Left colon (tissue), 2 donors: Measurements from ENCODE around the gene ABLIM2. TPM values are rescaled to one million over a fixed set of nuclear protein-coding genes. Genes with fewer than 3 reads are reported as not detected.

Experiments used
- ATAC-seq: fragments of 200-7000 bp; cut with Tn5 transposase; one replicate; pipeline ENCODE4 v1.9.1; 2020; ENCODE audit warnings: mild to moderate bottlenecking, moderate library complexity
- DNase-seq, 2 donors: peaks; one replicate each; pipeline ENCODE4 v3.0.0-alpha.2; 2020
- intact Hi-C, 2 donors: fragments of 100-400 bp; cut with DNase I in 1 of 2; cut with micrococcal nuclease in 1 of 2; formaldehyde crosslinking; loops; one replicate each; pipeline versions ENCODE4 v1.11.2 to v1.14.0; 2022; cut with DNase I, micrococcal nuclease
- total RNA-seq, 2 donors: library from RNA; stranded (reverse); fragmentation: NEBNext Ultra II Directional; extraction: Animal tissue kit (Norgen Biotek cat#: 25700); gene quantifications; one replicate each; pipeline ENCODE4 v1.2.1, GENCODE V29; 2021
- donor health status: DM: no; HTN: no; CAD: no.
- donor health status: DM: yes; HTN: yes; CAD: no.

ABLIM2 gene
- total RNA-seq, 2 donors from 2014 or later = 18.7 to 24.4 TPM

DNA sequence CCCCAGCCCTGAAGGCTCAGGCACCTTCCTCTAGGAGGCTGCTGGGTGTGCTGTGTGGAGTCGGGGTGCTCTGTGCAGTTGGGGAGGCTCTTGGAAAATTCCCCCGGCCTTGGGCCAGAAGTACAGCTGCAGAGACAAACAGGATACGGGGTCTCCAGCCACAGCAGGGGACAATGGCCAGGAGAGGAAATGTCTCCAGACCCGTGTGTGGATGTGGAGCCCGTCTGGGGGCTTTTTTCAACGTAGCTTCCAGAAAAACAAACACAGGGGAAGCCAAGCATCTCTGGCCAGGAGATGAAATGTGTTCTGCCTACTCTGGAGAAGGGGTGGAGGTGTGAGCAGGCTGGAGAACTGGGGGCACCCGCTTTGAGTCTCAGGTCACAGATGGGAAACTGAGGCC, 36.8 kb upstream of the ABLIM2 start:
- no peak for ATAC-seq
- no peak for DNase-seq
- intact Hi-C loops = no loop called here

DNA sequence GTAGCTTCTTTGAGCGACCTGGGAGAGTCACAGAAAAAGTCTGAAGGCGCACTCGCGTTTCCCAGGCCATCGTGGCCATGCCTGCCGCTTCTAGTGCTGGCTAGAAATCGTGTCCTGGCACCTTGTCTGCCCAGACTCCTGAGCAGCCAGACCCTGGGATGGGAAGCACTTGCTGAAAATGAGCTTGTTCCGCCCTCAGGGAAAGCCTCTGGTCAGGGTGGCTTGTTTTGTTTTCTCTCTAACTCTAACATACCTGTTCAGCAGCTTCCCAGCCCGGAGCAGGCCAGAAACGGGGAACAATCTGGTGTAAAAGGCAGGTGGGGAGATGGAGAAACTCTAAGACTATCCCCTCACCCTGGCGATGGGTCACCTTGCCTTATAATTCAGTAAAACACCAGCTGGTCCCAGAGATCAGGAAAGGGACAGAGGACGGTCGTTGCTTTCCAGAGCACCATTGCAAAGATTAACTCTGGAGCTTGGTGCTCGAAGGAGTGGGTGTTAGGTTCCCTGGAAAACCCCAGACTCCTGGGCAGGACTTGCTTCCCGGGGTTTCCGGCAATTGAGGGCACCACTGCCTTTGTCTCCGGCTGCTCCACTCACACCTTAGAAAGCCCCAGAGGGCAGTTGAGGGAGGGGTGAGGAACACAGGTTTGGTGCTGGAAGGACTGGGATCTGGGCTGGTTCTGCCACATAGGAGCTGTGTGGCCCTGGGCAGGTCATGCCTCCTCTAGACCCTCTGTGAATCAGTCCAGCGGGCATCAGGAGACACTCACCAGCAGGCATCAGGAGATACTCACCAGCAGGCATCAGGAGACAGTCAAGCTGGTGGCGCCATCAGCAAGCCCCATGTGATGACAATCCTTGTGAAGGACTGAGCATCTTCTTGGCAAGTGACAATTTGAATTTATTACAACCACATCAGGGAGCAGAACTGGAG, 36.0 kb upstream of the ABLIM2 start:
- ATAC-seq = no peak
- DNase-seq = no peak
- intact Hi-C loops = no loop called here

GRCh38 chr4:8192748-8193738, 34.4 kb upstream of the ABLIM2 start:
- ATAC-seq (peak; percentile 76), DNase-seq (peak; percentile 73 to 81)
- intact Hi-C loops = no loop called here

- DNase-seq (peak in 1 of 2 donors; percentile 64), ATAC-seq (no peak)
- intact Hi-C loops = no loop called here
Measured at GRCh38 chr4:8191136-8191747, 32.6 kb upstream of the ABLIM2 start.

- intact Hi-C loops = no loop called here
- ATAC-seq = no peak
Measured at GRCh38 chr4:8189551-8190466, 31.2 kb upstream of the ABLIM2 start.

GRCh38 chr4:8188743-8189550, 30.3 kb upstream of the ABLIM2 start:
- ATAC-seq (peak; percentile 58), DNase-seq (peak in 1 of 2 donors; percentile 47)
- intact Hi-C loops = no loop called here

More at GRCh38 chr4:8189551-8190466, 31.2 kb upstream of the ABLIM2 start:
- no peak for DNase-seq

- DNase-seq (no peak), ATAC-seq (peak; percentile 16)
- intact Hi-C loops = no loop called here
Measured at GRCh38 chr4:8188085-8188484, 29.5 kb upstream of the ABLIM2 start.

- DNase-seq = no peak
- ATAC-seq = no peak
- intact Hi-C loops = no loop called here
Measured at GRCh38 chr4:8185930-8186329, 27.3 kb upstream of the ABLIM2 start.

- DNase-seq (no peak), ATAC-seq (no peak)
- intact Hi-C loops = no loop called here
Measured at GRCh38 chr4:8185295-8185694, 26.7 kb upstream of the ABLIM2 start.

- no peak for ATAC-seq
- intact Hi-C loops = no loop called here
- DNase-seq = no peak
Measured at GRCh38 chr4:8184061-8184460, 25.4 kb upstream of the ABLIM2 start.

- intact Hi-C loops = no loop called here
- DNase-seq = peak; percentile 92 to 93
- ATAC-seq = peak; percentile 90
Measured at GRCh38 chr4:8182858-8183725, 24.5 kb upstream of the ABLIM2 start.

GRCh38 chr4:8182294-8182693, 23.7 kb upstream of the ABLIM2 start:
- no peak for DNase-seq
- intact Hi-C loops = no loop called here
- ATAC-seq = peak; percentile 3

DNA sequence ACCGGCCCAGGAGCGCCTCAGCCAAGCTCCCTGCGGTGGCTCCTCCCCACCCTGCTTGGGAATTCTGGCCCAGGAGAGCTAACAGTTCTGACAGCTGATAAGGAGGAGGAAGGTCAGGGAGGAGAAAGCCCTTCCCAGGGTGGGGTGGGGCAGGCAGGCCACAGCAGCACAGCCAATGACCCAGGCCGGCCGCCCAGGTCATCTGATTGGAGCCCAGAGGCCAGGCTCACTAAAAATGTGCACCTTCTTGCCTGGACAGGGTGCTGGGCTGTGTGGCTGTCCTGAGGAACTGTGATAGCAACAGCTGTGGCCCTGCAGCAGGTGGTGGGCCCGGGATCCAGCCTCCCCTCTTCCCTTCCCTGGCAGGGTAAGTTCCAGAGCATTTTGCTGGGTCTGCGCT, 23.2 kb upstream of the ABLIM2 start:
- ATAC-seq (peak; percentile 78), DNase-seq (peak; percentile 72 to 81)
- intact Hi-C loops = no loop called here

- ATAC-seq (no peak), DNase-seq (no peak)
- intact Hi-C loops = no loop called here
Measured at GRCh38 chr4:8181119-8181518, 22.5 kb upstream of the ABLIM2 start.

DNA sequence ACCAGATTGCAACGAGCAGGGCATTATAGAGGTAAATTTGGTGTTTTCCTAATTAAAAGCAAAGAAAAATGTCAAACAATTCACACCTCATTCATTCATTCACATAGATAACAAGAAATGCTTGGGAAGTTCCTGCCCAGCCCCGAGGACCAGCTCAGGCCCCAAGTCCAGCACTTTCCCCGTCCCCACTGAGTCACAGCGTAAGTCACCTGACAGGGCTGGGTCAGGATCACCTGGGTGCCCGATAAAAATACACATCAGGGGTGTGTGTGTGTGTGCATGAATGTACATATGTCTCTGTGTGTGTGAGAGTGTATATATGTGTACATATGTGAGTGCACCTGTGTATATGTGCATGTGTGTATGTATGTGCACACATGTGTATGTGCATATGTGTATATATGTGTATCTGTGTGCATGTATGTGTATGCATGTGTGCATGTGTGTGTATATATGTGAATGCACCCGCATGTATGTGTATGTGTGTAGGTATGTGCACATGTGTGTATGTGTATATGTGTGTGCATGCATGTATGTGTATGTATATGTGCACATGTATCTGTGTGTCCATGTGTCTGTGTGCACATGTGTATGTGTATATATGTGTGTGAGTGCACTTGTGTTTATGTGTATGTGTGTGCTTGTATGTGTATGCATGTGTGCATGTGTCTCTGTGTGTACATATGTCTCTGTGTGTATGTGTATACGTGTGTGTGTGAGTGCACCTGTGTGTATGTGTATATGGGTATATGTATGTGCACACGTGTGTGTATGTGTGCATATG, 21.9 kb upstream of the ABLIM2 start:
- no peak for DNase-seq
- no peak for ATAC-seq
- intact Hi-C loops = no loop called here

DNA sequence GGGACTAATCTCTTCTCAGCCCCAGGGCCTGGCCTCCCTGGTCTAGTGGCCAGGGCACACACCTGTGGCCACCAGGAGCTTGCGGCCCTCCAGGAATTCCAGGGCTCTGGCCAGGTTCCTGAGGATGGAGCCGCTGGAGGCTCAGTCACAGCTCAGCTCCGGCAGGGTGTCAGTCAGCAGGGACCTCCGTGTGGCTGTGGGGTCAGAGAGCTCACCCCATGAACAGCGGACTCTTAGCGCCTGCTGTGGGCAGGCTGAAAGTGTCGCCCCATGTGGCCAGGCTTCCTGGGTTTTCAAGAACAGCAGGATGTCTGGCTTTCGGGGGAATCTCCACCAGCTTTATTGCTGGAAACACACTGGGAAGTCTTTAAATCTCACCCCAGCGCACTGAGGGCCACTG, 21.2 kb upstream of the ABLIM2 start:
- intact Hi-C loops = no loop called here
- DNase-seq (no peak), ATAC-seq (no peak)
